Measurements from ENCODE around the gene WFS1. TPM values are rescaled to one million over a fixed set of nuclear protein-coding genes. Genes with fewer than 3 reads are reported as not detected.

The WFS1 gene
- total and polyA plus RNA-seq, 2 donors (not counting 3 experiments of a cell fraction or from before 2014, with no cell fraction given): 48.2 to 70.0 TPM

- Histone ChIP-seq H3K79me2 (ENCODE audit: control insufficient read depth, insufficient read depth, low read length) (no peaks in the 10 kb centered on the region), H3K9ac (replicated peaks; ENCODE audit: extremely low read depth, insufficient read depth, low read length) (no peak overlapping the region), H3K9me1 (replicated peaks; ENCODE audit: control insufficient read depth, extremely low read depth, insufficient read depth, low read length) (no peaks in the 10 kb centered on the region), H3K4me2 (ENCODE audit: insufficient read depth, low read length) (no peak overlapping the region), H3K9me3 (replicated peaks; ENCODE audit: control insufficient read depth, insufficient read depth, low read length) (no peaks in the 10 kb centered on the region), H3K36me3 (ENCODE audit: control insufficient read depth in 2 of 2, extremely low read depth in 1 of 2, insufficient read depth in 2 of 2, low read length in 2 of 2) (no peaks in the 10 kb centered on the region), H3K27me3 (ENCODE audit: control insufficient read depth in 2 of 2, insufficient read depth in 2 of 2, low read length in 2 of 2) (peaks cover 5 to 6% of the 10 kb centered on the region in 2 experiments), H3K27ac (ENCODE audit: insufficient read depth, low read depth, low read length) (no peak overlapping the region), H4K20me1 (replicated peaks; ENCODE audit: control insufficient read depth, extremely low read depth, insufficient read depth, low read length) (no peaks in the 10 kb centered on the region), H2AFZ (ENCODE audit: low read depth, low read length) (no peak overlapping the region), H3K4me3 (replicated peaks in 1 of 3; ENCODE audit: insufficient read depth in 1 of 3, low read depth in 1 of 3, low read length in 3 of 3) (no peak overlapping the region), H3K4me1 (ENCODE audit: control insufficient read depth, extremely low read depth, insufficient read depth, low read length) (peaks cover 2% of the 10 kb centered on the region)
- dilution Hi-C loops (cut with MboI; ENCODE audit: extremely low pct_ligation_motif_present, low sequenced_read_pairs): no loop called here
- TF ChIP-seq POLR2A (IDR thresholded peaks at IDR 0.05; ENCODE audit: low read depth, low read length) (no peak), MYC (IDR thresholded peaks at IDR 0.05; ENCODE audit: low read depth, low read length) (no peak), EZH2 (IDR thresholded peaks at IDR 0.05; ENCODE audit: borderline replicate concordance, low read depth, low read length, severe bottlenecking) (no peak), MAX (IDR thresholded peaks at IDR 0.05; ENCODE audit: insufficient read depth, insufficient read length) (no peak), FOS (IDR thresholded peaks at IDR 0.05; ENCODE audit: borderline replicate concordance, insufficient read depth, low read length) (no peak), GATA2 (IDR thresholded peaks at IDR 0.05; ENCODE audit: insufficient read depth, insufficient read length, low read depth, low read length) (no peak)
- TF ChIP-seq, protein P1, sequence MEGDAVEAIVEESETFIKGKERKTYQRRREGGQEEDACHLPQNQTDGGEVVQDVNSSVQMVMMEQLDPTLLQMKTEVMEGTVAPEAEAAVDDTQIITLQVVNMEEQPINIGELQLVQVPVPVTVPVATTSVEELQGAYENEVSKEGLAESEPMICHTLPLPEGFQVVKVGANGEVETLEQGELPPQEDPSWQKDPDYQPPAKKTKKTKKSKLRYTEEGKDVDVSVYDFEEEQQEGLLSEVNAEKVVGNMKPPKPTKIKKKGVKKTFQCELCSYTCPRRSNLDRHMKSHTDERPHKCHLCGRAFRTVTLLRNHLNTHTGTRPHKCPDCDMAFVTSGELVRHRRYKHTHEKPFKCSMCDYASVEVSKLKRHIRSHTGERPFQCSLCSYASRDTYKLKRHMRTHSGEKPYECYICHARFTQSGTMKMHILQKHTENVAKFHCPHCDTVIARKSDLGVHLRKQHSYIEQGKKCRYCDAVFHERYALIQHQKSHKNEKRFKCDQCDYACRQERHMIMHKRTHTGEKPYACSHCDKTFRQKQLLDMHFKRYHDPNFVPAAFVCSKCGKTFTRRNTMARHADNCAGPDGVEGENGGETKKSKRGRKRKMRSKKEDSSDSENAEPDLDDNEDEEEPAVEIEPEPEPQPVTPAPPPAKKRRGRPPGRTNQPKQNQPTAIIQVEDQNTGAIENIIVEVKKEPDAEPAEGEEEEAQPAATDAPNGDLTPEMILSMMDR (IDR thresholded peaks at IDR 0.05; ENCODE audit: extremely low read depth in 1 of 2, insufficient read depth in 1 of 2, low read depth in 1 of 2, low read length in 2 of 2): no peak
- POLR2A ChIA-PET: no interaction called here
- no TSS peak for BruUV-seq (replicated peaks)
- no peak for FAIRE-seq
- intact Hi-C loops (cut with micrococcal nuclease): no loop called here
- CTCF ChIA-PET: interaction anchor here (0.9 to 8.9 kb wide), 5 partner anchors 11 to 295 kb away, joined by 3 to 808 read pairs (median 5); no protein-coding TSS in a partner anchor
- no peak for DNase-seq (ENCODE audit: low read depth, low spot score)
These were observed 16.5 kb upstream of the WFS1 start for GRCh38 chr4:6253111-6253510.
